IPS-20b (cell line): ENCODE measurements around the gene DNASE1L3.

Experiments
- H3K27ac ChIP-seq: one replicate; pipeline ENCODE4 v1.5.1; 2013; ENCODE audit warnings: low read length
- H3K27me3 ChIP-seq: 2 replicates; pipeline ENCODE4 v1.6.1; 2013; ENCODE audit warnings: mild to moderate bottlenecking, low read length, inconsistent platforms; ENCODE audit not compliant: insufficient read depth
- H3K36me3 ChIP-seq: 2 replicates; pipeline ENCODE4 v1.6.1; 2013; ENCODE audit warnings: low read depth, mild to moderate bottlenecking, inconsistent platforms, low read length, moderate library complexity; ENCODE audit not compliant: insufficient read depth
- H3K4me1 ChIP-seq: 2 replicates; pipeline ENCODE4 v1.6.1; 2013; ENCODE audit warnings: mild to moderate bottlenecking, control low read depth, inconsistent platforms, low read length, moderate library complexity; ENCODE audit not compliant: insufficient read depth
- H3K4me3 ChIP-seq: 2 replicates; pipeline ENCODE4 v1.5.1; 2013; ENCODE audit warnings: mild to moderate bottlenecking, low read length, inconsistent platforms
- H3K9ac ChIP-seq: 2 replicates; pipeline ENCODE4 v1.6.1; 2013; ENCODE audit warnings: low read depth, mild to moderate bottlenecking, inconsistent platforms, low read length, moderate library complexity
- H3K9me3 ChIP-seq: 2 replicates; pipeline ENCODE4 v1.6.1; 2013; ENCODE audit warnings: mild to moderate bottlenecking, low read depth, low read length, inconsistent platforms; ENCODE audit not compliant: insufficient read depth

Gene DNASE1L3

DNA sequence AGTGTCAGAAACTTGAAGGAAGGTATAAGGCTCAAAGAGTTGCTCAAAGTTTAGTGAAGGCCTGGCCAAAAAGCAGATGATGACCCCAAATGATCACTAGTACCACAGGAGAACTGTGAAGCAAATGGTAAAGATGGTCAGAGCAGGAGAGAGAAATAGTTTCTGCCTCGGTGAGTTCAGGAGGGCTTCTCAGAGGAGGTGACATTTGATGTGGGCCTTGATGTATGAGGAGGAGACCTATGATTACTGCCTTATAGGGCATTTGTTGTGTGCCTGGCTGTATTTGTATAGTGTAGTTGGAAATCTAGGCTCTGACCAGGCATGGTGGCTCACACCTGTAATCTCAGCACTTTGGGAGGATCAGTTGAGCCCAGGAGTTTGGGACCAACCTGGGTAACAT lies 50.4 kb downstream of the DNASE1L3 start:
- Histone ChIP-seq H3K36me3 (peaks cover 88% of the 10 kb centered on the region), H3K4me1 (peaks cover 2% of the 10 kb centered on the region; the same call in 1 of the 2 replicates), H3K9ac (no peak overlapping the region), H3K4me3 (no peak overlapping the region), H3K9me3 (no peaks in the 10 kb centered on the region), H3K27me3 (no peaks in the 10 kb centered on the region), H3K27ac (no peak overlapping the region)

DNA sequence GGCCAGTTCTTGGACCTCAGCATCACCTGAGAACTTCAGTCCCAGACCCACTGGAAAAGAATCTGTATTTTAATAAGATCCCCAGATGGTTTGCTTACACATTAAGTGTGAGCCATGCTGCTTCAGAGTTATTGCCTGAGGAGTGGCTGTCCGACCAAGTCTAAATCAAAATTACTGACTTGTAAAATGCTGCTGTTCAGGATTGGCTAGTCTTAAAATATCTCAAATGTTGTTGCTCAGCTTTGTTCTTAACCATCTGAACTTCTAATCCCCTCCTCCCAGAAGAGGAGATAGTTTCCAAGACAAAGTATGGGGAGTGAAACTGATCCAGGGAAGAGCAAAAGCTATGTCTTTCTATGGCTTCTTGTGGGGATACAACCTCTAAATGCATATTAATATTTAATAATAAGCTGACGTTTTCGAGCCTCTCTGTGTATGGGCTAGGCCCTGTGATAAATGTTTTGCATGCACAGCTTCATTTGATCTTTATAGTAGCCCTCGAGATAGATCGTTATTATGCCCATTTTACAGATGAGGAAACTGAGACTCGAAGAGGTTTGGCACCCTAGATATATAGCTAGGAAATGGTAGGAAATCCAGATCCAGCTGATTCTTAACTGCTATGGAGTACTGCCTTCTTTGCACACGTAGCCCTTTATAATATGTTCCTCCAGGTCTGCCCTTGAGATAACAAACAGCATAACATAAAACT lies 52.2 kb downstream of the DNASE1L3 start:
- Histone ChIP-seq H3K9ac (no peak overlapping the region), H3K4me3 (no peak overlapping the region), H3K4me1 (no peaks in the 10 kb centered on the region), H3K27me3 (no peaks in the 10 kb centered on the region), H3K36me3 (peaks cover 88% of the 10 kb centered on the region), H3K9me3 (no peaks in the 10 kb centered on the region), H3K27ac (no peak overlapping the region)

DNA sequence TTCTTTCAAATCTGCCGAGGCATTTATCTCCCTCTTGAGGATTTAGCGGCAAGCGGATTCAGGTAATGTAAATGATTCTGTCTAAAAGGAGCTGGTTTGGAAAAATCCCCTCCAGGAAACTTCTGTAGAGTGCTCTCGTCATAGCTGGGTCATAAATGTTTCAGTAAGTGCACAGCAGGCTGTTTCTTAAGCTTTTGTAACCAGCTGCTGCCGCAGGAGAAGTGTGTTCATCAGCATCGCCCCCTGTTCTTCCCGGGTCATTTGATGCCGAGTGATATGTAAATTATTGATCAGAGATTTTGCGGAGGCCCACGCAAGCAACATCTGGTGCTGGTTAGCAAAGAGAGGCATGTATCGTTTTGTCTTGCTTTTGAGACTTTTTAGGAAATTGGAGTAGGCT lies 53.1 kb downstream of the DNASE1L3 start:
- Histone ChIP-seq H3K4me3 (no peak overlapping the region), H3K27ac (no peak overlapping the region), H3K4me1 (no peaks in the 10 kb centered on the region), H3K9me3 (no peaks in the 10 kb centered on the region), H3K27me3 (no peaks in the 10 kb centered on the region), H3K9ac (no peak overlapping the region), H3K36me3 (peaks cover 88% of the 10 kb centered on the region)

GRCh38 chr3:58155838-58156237 lies 54.9 kb downstream of the DNASE1L3 start:
- Histone ChIP-seq H3K9ac (no peak overlapping the region), H3K27ac (no peak overlapping the region), H3K4me3 (no peak overlapping the region), H3K27me3 (no peaks in the 10 kb centered on the region), H3K4me1 (no peaks in the 10 kb centered on the region), H3K36me3 (peaks cover 88% of the 10 kb centered on the region), H3K9me3 (no peaks in the 10 kb centered on the region)

DNA sequence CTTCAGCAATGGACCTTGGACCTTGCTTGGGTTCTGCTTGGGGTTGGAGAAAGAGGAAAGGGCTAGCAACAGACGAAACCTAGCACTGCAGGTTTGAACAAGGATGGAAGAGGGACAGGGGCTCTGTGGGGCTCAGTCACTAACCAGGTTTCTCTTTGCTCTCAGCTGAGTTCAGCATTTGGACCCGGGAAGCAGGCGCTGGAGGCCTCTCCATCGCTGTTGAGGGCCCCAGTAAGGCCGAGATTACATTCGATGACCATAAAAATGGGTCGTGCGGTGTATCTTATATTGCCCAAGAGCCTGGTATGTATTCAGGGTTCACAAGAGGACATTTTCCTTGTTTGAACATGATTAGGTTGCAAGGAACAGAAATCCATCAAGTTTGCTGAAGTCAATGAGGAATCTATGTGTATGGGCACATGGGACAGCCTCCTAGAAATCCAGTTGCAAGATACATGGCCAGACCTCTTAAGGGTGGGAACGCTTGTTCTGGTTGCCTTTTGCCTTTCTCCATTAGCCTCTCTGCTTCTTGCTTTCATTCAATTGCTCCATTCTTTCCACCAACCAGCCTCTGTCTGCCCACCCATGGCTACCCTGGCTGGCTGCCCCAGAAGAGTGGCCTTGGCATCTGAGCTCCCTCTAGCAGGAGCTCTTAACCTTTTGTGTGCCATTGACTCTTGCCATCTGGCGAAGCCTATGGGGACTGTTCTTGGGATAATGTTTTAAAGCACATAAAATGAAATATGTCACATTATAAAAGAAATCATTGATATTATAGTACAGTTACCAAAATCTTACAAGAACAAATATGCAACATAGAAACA lies 55.9 kb downstream of the DNASE1L3 start:
- Histone ChIP-seq H3K27me3 (no peaks in the 10 kb centered on the region), H3K4me3 (no peak overlapping the region), H3K9me3 (no peaks in the 10 kb centered on the region), H3K36me3 (peaks cover 88% of the 10 kb centered on the region), H3K9ac (no peak overlapping the region), H3K27ac (no peak overlapping the region), H3K4me1 (no peaks in the 10 kb centered on the region)

- H3K36me3 ChIP-seq: peaks cover 91% of the 10 kb centered on the region
- H3K27ac ChIP-seq: no peak overlapping the region
- H3K4me3 ChIP-seq: no peak overlapping the region
- H3K9ac ChIP-seq: no peak overlapping the region
- no peaks in the 10 kb centered on the region for H3K9me3 ChIP-seq
- no peaks in the 10 kb centered on the region for H3K4me1 ChIP-seq
- H3K27me3 ChIP-seq: no peaks in the 10 kb centered on the region
Observed at GRCh38 chr3:58153371-58153770, 57.4 kb downstream of the DNASE1L3 start.

- Histone ChIP-seq H3K4me3 (no peak overlapping the region), H3K36me3 (peaks cover 95% of the 10 kb centered on the region), H3K9me3 (no peaks in the 10 kb centered on the region), H3K27me3 (no peaks in the 10 kb centered on the region), H3K27ac (no peak overlapping the region), H3K4me1 (no peaks in the 10 kb centered on the region), H3K9ac (no peak overlapping the region)
Observed at GRCh38 chr3:58152225-58153015, 58.4 kb downstream of the DNASE1L3 start.

DNA sequence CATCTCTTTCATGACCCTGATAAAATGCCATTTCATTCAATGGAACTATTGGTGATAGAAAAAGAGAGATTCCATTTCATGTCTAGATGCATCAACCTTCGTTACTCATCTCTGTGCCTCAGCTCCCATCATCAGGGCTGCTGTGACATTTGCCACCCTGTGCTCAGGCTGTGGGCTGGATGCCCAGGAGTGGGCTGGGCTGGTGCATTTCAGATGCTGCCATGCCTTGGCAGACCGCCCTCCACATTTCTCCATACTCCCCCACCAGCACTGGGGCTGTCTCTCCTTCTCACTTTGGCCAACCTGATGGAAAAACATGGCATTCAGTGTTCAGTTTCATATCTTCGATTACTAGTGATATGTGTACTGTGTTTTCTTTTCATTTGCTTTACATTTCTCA lies 59.1 kb downstream of the DNASE1L3 start:
- Histone ChIP-seq H3K9ac (no peak overlapping the region), H3K27ac (no peak overlapping the region), H3K4me1 (no peaks in the 10 kb centered on the region), H3K27me3 (no peaks in the 10 kb centered on the region), H3K9me3 (no peaks in the 10 kb centered on the region), H3K4me3 (no peak overlapping the region), H3K36me3 (peaks cover 95% of the 10 kb centered on the region)

DNA sequence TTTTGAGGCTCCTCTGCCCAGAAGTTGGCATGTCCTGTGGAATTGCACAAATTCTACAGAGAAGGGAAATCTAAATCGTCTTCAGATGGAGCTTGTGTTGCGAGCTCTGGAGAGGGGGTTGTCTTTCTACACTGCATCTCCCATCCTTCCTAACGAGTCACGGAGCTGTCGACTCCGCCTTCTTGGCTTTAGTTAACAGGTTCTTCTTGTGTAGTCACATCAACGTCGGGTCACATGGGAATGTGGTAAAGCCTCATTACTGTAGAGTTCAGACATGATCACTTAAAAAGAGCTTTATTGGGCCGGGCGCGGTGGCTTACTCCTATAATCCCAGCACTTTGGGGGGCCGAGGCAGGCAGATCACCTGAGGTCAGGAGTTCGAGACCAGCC lies 60.0 kb downstream of the DNASE1L3 start:
- H3K4me1 ChIP-seq: no peaks in the 10 kb centered on the region
- H3K9ac ChIP-seq: no peak overlapping the region
- H3K27ac ChIP-seq: no peak overlapping the region
- H3K9me3 ChIP-seq: no peaks in the 10 kb centered on the region
- no peak overlapping the region for H3K4me3 ChIP-seq
- peaks cover 95% of the 10 kb centered on the region for H3K36me3 ChIP-seq
- no peaks in the 10 kb centered on the region for H3K27me3 ChIP-seq

- H3K36me3 ChIP-seq: peaks cover 95% of the 10 kb centered on the region
- no peak overlapping the region for H3K9ac ChIP-seq
- H3K4me1 ChIP-seq: no peaks in the 10 kb centered on the region
- no peaks in the 10 kb centered on the region for H3K27me3 ChIP-seq
- H3K4me3 ChIP-seq: no peak overlapping the region
- H3K9me3 ChIP-seq: no peaks in the 10 kb centered on the region
- no peak overlapping the region for H3K27ac ChIP-seq
Observed at GRCh38 chr3:58150130-58150809, 60.5 kb downstream of the DNASE1L3 start.

DNA sequence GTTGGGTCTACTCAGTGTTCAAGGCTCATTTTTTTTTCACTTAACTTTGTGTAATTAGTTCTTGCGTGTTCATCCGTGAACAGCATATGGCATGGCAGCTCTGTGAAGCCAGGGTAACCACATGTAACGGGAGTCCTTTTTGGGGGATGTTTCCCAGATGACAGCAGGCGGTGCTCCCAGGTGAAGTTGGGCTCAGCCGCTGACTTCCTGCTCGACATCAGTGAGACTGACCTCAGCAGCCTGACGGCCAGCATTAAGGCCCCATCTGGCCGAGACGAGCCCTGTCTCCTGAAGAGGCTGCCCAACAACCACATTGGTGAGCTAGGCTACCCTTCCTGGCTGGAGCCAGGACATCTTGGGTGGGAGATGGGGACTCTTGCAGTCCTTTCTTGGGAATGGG lies 62.7 kb downstream of the DNASE1L3 start:
- Histone ChIP-seq H3K36me3 (peaks cover 96% of the 10 kb centered on the region), H3K27ac (no peak overlapping the region), H3K4me1 (no peaks in the 10 kb centered on the region), H3K27me3 (no peaks in the 10 kb centered on the region), H3K4me3 (no peak overlapping the region), H3K9ac (no peak overlapping the region), H3K9me3 (no peaks in the 10 kb centered on the region)
